ENCODE measurements around the gene NACA. TPM values are rescaled to one million over a fixed set of nuclear protein-coding genes. Genes with fewer than 3 reads are reported as not detected.

Gene NACA
- total and polyA plus RNA-seq, 2 of the 13 experiments (the other 11 are each of a cell fraction or from before 2014, with no cell fraction given): 799 to 1,700 TPM

DNA sequence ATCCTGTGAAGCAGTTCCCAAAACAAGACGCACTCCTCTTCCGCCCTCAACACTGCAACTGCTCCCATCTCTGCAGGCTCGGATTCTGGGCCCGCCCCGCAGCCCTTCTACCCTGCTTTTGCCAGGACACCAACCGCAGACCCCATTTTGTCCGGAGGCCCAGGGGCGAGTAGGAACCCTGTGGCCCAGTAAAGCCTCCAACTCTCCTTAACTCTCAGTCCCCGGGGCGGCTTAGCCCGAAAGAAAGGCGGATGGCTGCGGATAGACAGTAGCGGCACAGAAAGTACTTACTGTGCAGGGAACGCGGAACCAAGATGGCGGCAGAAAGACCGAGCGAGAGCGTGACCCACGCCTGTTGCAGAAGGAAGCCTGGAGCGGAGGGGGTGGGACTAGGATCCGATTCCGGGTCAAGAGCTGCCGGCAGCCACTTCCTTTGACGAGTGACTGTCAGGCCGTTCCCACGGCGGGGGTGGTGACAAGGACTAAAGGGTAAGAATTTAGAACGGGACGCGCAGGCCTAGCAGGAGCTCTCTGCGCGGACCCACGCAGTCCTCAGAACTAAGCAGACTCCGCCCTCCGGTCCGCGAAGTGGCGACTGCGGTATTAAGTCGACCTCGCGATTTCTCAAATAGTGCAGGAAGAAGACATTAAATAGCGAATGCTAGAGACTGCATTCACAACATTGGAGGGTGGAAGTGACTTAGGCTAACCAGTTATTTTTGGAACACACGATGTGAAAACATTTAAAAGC lies at the start of gene NACA (continued):
- TF ChIP-seq, protein P1, sequence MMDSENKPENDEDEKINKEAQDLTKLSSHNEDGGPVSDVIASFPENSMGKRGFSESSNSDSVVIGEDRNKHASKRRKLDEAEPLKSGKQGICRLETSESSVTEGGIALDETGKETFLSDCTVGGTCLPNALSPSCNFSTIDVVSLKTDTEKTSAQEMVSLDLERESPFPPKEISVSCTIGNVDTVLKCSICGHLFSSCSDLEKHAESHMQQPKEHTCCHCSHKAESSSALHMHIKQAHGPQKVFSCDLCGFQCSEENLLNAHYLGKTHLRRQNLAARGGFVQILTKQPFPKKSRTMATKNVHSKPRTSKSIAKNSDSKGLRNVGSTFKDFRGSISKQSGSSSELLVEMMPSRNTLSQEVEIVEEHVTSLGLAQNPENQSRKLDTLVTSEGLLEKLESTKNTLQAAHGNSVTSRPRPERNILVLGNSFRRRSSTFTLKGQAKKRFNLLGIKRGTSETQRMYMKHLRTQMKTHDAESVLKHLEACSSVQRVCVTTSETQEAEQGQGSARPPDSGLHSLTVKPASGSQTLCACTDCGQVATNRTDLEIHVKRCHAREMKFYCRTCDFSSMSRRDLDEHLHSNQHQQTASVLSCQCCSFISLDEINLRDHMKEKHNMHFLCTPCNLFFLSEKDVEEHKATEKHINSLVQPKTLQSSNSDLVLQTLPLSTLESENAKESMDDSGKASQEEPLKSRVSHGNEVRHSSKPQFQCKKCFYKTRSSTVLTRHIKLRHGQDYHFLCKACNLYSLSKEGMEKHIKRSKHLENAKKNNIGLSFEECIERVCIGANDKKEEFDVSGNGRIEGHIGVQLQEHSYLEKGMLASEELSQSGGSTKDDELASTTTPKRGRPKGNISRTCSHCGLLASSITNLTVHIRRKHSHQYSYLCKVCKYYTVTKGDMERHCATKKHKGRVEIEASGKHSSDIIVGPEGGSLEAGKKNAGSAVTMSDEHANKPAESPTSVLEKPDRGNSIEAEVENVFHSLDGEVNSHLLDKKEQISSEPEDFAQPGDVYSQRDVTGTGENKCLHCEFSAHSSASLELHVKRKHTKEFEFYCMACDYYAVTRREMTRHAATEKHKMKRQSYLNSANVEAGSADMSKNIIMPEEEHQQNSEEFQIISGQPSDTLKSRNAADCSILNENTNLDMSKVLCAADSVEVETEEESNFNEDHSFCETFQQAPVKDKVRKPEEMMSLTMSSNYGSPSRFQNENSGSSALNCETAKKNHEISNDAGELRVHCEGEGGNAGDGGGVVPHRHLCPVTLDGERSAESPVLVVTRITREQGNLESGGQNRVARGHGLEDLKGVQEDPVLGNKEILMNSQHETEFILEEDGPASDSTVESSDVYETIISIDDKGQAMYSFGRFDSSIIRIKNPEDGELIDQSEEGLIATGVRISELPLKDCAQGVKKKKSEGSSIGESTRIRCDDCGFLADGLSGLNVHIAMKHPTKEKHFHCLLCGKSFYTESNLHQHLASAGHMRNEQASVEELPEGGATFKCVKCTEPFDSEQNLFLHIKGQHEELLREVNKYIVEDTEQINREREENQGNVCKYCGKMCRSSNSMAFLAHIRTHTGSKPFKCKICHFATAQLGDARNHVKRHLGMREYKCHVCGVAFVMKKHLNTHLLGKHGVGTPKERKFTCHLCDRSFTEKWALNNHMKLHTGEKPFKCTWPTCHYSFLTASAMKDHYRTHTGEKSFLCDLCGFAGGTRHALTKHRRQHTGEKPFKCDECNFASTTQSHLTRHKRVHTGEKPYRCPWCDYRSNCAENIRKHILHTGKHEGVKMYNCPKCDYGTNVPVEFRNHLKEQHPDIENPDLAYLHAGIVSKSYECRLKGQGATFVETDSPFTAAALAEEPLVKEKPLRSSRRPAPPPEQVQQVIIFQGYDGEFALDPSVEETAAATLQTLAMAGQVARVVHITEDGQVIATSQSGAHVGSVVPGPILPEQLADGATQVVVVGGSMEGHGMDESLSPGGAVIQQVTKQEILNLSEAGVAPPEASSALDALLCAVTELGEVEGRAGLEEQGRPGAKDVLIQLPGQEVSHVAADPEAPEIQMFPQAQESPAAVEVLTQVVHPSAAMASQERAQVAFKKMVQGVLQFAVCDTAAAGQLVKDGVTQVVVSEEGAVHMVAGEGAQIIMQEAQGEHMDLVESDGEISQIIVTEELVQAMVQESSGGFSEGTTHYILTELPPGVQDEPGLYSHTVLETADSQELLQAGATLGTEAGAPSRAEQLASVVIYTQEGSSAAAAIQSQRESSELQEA (CRISPR knock-in tag; IDR thresholded peaks at IDR 0.05; ENCODE audit: not compliant biosample characterization): no peak
- TF ChIP-seq EZH2 (conservative IDR thresholded peaks at IDR 0.05; ENCODE audit: low read depth, low read length) (no peak), ERF (CRISPR knock-in tag; IDR thresholded peaks at IDR 0.05) (peak; percentile 86), GTF2F1 (IDR thresholded peaks at IDR 0.05; ENCODE audit: low read length) (no peak), SMARCE1 (IDR thresholded peaks at IDR 0.05; ENCODE audit: borderline replicate concordance) (no peak), ZNF33B (CRISPR knock-in tag; IDR thresholded peaks at IDR 0.05) (no peak), ZNF138 (CRISPR knock-in tag; IDR thresholded peaks at IDR 0.05; ENCODE audit: low read depth) (0 out of 2 replicates have a peak, but pooled peaks have one; percentile 84)
- TF ChIP-seq, protein P2, sequence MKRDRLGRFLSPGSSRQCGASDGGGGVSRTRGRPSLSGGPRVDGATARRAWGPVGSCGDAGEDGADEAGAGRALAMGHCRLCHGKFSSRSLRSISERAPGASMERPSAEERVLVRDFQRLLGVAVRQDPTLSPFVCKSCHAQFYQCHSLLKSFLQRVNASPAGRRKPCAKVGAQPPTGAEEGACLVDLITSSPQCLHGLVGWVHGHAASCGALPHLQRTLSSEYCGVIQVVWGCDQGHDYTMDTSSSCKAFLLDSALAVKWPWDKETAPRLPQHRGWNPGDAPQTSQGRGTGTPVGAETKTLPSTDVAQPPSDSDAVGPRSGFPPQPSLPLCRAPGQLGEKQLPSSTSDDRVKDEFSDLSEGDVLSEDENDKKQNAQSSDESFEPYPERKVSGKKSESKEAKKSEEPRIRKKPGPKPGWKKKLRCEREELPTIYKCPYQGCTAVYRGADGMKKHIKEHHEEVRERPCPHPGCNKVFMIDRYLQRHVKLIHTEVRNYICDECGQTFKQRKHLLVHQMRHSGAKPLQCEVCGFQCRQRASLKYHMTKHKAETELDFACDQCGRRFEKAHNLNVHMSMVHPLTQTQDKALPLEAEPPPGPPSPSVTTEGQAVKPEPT (CRISPR knock-in tag; IDR thresholded peaks at IDR 0.05; ENCODE audit: low read depth): no peak
- TF ChIP-seq, protein P3, sequence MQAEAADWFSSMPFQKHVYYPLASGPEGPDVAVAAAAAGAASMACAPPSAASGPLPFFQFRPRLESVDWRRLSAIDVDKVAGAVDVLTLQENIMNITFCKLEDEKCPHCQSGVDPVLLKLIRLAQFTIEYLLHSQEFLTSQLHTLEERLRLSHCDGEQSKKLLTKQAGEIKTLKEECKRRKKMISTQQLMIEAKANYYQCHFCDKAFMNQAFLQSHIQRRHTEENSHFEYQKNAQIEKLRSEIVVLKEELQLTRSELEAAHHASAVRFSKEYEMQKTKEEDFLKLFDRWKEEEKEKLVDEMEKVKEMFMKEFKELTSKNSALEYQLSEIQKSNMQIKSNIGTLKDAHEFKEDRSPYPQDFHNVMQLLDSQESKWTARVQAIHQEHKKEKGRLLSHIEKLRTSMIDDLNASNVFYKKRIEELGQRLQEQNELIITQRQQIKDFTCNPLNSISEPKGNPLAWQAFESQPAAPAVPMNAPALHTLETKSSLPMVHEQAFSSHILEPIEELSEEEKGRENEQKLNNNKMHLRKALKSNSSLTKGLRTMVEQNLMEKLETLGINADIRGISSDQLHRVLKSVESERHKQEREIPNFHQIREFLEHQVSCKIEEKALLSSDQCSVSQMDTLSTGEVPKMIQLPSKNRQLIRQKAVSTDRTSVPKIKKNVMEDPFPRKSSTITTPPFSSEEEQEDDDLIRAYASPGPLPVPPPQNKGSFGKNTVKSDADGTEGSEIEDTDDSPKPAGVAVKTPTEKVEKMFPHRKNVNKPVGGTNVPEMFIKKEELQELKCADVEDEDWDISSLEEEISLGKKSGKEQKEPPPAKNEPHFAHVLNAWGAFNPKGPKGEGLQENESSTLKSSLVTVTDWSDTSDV (CRISPR knock-in tag; IDR thresholded peaks at IDR 0.05): no peak
- TF ChIP-seq, protein P4, sequence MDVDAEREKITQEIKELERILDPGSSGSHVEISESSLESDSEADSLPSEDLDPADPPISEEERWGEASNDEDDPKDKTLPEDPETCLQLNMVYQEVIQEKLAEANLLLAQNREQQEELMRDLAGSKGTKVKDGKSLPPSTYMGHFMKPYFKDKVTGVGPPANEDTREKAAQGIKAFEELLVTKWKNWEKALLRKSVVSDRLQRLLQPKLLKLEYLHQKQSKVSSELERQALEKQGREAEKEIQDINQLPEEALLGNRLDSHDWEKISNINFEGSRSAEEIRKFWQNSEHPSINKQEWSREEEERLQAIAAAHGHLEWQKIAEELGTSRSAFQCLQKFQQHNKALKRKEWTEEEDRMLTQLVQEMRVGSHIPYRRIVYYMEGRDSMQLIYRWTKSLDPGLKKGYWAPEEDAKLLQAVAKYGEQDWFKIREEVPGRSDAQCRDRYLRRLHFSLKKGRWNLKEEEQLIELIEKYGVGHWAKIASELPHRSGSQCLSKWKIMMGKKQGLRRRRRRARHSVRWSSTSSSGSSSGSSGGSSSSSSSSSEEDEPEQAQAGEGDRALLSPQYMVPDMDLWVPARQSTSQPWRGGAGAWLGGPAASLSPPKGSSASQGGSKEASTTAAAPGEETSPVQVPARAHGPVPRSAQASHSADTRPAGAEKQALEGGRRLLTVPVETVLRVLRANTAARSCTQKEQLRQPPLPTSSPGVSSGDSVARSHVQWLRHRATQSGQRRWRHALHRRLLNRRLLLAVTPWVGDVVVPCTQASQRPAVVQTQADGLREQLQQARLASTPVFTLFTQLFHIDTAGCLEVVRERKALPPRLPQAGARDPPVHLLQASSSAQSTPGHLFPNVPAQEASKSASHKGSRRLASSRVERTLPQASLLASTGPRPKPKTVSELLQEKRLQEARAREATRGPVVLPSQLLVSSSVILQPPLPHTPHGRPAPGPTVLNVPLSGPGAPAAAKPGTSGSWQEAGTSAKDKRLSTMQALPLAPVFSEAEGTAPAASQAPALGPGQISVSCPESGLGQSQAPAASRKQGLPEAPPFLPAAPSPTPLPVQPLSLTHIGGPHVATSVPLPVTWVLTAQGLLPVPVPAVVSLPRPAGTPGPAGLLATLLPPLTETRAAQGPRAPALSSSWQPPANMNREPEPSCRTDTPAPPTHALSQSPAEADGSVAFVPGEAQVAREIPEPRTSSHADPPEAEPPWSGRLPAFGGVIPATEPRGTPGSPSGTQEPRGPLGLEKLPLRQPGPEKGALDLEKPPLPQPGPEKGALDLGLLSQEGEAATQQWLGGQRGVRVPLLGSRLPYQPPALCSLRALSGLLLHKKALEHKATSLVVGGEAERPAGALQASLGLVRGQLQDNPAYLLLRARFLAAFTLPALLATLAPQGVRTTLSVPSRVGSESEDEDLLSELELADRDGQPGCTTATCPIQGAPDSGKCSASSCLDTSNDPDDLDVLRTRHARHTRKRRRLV (CRISPR knock-in tag; IDR thresholded peaks at IDR 0.05): peak; percentile 78; the same call in 1 of the 2 replicates
